Measurements from ENCODE around the gene ARHGAP32. TPM values are rescaled to one million over a fixed set of nuclear protein-coding genes. Genes with fewer than 3 reads are reported as not detected.
A peak's percentile ranks its signal among the peaks of the same experiment; 100 is the strongest.

Gene ARHGAP32
- total RNA-seq, 1 donor from 2014 or later: 4.2 TPM

DNA sequence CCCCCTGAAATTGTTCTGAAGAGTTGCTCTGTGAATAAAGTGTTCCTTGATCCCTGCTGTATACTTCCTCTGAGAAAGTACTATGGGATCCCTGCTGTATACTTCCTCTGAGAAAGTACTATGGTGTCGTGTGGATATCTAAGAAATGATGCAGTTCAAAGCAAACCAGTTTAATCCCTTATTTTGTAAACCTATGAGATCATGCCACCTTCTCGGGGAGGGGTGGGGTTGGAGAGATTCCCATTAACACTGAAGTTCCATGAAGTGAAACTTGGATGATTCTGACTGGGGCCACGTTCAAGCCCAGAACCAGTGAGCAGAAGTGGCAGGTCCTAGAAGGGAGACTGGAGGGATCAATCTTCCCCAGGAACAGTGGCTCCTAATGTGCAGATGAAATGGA is 236.5 kb downstream of the ARHGAP32 start:
- TF ChIP-seq, protein P1, sequence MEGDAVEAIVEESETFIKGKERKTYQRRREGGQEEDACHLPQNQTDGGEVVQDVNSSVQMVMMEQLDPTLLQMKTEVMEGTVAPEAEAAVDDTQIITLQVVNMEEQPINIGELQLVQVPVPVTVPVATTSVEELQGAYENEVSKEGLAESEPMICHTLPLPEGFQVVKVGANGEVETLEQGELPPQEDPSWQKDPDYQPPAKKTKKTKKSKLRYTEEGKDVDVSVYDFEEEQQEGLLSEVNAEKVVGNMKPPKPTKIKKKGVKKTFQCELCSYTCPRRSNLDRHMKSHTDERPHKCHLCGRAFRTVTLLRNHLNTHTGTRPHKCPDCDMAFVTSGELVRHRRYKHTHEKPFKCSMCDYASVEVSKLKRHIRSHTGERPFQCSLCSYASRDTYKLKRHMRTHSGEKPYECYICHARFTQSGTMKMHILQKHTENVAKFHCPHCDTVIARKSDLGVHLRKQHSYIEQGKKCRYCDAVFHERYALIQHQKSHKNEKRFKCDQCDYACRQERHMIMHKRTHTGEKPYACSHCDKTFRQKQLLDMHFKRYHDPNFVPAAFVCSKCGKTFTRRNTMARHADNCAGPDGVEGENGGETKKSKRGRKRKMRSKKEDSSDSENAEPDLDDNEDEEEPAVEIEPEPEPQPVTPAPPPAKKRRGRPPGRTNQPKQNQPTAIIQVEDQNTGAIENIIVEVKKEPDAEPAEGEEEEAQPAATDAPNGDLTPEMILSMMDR (conservative IDR thresholded peaks at IDR 0.05; ENCODE audit: low read depth, low read length): no peak
- no peak for DNase-seq (ENCODE audit: low read depth)

DNA sequence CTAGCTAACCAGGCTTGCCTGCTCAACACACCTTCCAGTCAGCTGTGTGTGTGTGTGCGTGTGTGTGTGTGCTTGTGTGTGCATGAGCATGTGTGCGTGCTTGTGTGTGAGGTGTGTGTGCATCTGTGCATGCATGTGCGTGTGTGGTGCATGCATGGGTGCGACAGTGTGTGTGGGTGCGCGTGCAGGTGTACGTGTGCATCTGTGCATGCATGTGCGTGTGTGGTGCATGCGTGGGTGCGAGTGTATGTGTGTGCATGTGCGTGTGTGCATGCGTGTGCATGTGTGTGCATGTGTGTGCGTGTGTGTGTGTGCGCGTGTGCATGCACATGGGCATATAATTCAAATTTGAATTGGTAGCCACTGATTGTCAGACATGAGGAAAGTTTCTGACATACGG is 239.0 kb downstream of the ARHGAP32 start:
- H3K4me3 ChIP-seq (ENCODE audit: low read depth, low read length): no peak overlapping the region
- DNase-seq (ENCODE audit: low read depth): no peak
- TF ChIP-seq, protein P1 (conservative IDR thresholded peaks at IDR 0.05; ENCODE audit: low read depth, low read length): no peak

More for the DNA sequence above, 236.5 kb downstream of the ARHGAP32 start:
- no peak overlapping the region for H3K4me3 ChIP-seq (ENCODE audit: low read depth, low read length)

DNA sequence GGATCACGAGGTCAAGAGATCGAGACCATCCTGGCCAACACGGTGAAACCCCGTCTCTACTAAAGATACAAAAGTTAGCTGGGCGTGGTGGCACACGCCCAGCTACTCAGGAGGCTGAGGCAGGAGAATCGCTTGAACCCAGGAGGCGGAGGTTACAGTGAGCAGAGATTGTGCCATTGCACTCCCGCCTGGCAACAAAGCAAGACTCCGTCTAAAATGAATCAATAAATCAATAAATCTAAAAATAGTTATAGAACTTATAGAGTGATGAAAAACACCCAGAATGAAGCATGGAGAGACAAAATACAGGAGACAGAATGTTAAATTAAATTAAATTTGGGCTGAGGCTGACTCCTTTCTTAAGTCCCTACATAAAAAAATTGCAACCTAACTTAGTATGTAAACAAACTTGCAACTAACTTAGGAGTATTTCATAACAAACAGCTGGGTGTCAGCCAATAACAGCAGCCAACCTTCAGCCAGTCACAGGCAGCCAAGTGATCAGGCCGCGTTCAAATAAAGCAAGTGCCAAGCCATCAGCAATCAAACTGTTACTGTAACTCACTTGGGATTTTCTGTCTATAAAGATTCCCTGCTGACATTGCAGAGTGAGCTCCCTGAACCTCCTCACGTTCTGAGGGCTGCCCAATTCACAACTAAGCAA is 242.2 kb downstream of the ARHGAP32 start:
- no peak overlapping the region for H3K4me3 ChIP-seq (ENCODE audit: low read depth, low read length)
- no peak for DNase-seq (ENCODE audit: low read depth)
- TF ChIP-seq, protein P1 (conservative IDR thresholded peaks at IDR 0.05; ENCODE audit: low read depth, low read length): no peak

DNA sequence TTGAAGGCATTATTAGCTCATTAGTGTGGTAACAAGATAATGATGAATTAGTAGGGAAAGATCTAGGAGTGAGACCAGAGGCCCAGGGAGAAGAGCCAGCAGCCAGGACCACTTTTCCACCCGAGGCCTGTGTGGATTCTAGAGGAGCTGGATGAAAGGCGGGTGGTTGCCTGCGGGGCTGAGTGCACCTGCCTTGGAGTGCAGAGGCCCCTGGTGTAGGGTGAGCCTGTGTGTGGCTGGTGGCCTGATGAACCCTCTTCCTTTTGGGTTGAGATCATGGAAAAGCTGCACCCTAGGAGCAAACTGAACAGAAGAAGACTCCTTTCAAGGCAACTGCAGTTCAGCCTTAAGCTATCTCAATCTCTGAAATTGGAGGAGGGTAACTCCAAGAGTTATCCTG is 243.5 kb downstream of the ARHGAP32 start:
- no peak overlapping the region for H3K4me3 ChIP-seq (ENCODE audit: low read depth, low read length)
- TF ChIP-seq, protein P1 (conservative IDR thresholded peaks at IDR 0.05; ENCODE audit: low read depth, low read length): peak; percentile 20
- DNase-seq (ENCODE audit: low read depth): no peak

DNA sequence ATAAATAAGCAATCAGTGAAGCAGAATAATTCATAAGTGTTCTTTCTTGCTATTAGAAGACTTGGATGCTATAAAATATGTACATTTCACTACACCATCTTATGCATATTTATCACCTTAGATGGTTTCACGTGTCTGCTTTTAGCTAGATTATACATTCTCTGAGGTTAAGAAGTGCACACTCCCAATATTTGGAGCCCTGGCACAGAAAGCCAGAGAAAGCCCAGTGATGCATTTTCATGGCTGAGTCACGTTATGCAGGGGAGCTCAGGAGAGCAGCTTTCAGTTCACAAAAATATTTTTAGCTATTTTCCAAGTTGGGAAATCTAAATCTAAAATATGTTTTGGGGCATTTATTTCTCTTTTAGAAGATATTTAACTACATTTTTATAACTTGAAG is 244.4 kb downstream of the ARHGAP32 start:
- no peak overlapping the region for H3K4me3 ChIP-seq (ENCODE audit: low read depth, low read length)
- TF ChIP-seq, protein P1 (conservative IDR thresholded peaks at IDR 0.05; ENCODE audit: low read depth, low read length): no peak
- DNase-seq (ENCODE audit: low read depth): no peak

DNA sequence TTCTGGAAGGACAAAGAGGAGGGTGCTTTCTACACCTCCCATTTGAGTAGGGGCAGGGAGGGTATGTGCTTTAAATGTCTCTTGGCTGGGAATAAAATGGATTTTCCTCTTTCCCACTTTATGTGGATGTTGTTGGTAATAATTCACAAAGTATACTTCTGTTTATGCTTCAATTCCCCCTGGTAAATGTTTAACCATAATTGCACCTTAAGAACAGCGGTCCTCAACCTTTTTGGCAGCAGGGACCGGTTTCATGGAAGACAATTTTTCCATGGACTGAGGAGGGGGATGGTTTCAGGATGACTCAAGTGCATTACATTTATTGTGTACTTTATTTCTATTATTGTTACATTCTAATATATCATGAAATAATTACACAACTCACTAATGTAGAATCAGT is 245.5 kb downstream of the ARHGAP32 start:
- TF ChIP-seq, protein P1 (conservative IDR thresholded peaks at IDR 0.05; ENCODE audit: low read depth, low read length): no peak
- peak; percentile 48 for DNase-seq (ENCODE audit: low read depth)
- no peak overlapping the region for H3K4me3 ChIP-seq (ENCODE audit: low read depth, low read length)

DNA sequence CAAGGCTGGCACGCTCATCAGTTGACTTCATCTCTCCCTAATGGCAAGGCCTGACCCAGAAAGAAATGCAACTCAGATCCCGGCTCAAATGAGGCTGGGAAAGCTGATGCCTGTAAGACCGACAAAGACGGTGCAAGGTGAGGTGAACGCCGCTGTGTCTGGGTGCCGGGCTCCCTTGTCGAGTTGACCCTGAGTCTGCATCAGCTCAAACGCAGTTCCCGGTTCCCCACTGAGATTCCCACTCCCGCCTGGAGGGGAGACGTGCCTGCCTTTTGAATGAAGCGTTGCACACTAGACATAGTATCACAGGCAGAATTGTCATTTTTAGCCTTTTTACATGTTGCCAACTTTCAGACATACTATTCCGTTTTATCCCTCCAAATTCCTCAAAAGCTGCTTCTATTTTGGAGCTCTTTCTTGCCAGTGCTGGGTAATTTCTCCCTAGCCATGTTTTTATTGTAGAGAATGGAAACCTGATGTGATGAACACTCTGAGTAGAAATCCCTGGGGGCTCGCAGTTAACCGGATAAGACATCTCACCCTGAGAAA is 248.6 kb downstream of the ARHGAP32 start:
- TF ChIP-seq, protein P1 (conservative IDR thresholded peaks at IDR 0.05; ENCODE audit: low read depth, low read length): no peak
- H3K4me3 ChIP-seq (ENCODE audit: low read depth, low read length): no peak overlapping the region
- DNase-seq (ENCODE audit: low read depth): no peak

Data from epithelial cell of proximal tubule (primary cell).